GM10266 (cell line): Measurements from ENCODE around the gene AURKAIP1.

ENCODE experiments used
- DNase-seq: peaks from one replicate; pipeline ENCODE4 v3.0.0; 2012; ENCODE audit errors: extremely low spot score
- TF ChIP-seq, protein P1 (sequence below): IDR thresholded peaks from 2 replicates; pipeline ENCODE4 v1.5.1; 2012; ENCODE audit warnings: mild to moderate bottlenecking, low read depth; ENCODE audit not compliant: control insufficient read depth, insufficient read depth; ENCODE audit errors: missing control alignments

Gene AURKAIP1

DNA sequence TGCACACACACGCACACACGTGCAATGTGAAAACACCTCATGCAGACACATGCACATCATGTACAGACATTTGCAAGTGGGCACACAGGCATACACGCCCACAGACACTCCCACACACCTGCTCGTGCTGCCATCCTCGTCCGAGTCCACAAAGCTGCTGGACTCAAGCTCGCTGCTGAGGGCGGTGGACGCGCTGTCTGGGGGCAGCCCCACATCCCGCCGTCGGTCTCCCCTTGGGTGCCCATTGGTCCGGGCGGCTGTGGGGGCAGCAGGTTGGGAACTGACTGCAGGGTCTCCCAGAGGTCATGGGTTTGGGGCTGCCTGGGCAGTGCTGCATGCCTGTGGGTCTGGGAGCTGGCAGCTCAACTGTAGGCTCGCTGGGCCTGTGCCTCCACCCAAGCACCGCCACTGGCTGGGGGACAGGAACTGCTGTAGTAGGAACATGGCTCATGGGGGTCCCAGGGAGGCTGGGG lies 33.4 kb downstream of the AURKAIP1 start:
- DNase-seq, result no peak
- TF ChIP-seq, protein P1, sequence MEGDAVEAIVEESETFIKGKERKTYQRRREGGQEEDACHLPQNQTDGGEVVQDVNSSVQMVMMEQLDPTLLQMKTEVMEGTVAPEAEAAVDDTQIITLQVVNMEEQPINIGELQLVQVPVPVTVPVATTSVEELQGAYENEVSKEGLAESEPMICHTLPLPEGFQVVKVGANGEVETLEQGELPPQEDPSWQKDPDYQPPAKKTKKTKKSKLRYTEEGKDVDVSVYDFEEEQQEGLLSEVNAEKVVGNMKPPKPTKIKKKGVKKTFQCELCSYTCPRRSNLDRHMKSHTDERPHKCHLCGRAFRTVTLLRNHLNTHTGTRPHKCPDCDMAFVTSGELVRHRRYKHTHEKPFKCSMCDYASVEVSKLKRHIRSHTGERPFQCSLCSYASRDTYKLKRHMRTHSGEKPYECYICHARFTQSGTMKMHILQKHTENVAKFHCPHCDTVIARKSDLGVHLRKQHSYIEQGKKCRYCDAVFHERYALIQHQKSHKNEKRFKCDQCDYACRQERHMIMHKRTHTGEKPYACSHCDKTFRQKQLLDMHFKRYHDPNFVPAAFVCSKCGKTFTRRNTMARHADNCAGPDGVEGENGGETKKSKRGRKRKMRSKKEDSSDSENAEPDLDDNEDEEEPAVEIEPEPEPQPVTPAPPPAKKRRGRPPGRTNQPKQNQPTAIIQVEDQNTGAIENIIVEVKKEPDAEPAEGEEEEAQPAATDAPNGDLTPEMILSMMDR, result no peak

DNA sequence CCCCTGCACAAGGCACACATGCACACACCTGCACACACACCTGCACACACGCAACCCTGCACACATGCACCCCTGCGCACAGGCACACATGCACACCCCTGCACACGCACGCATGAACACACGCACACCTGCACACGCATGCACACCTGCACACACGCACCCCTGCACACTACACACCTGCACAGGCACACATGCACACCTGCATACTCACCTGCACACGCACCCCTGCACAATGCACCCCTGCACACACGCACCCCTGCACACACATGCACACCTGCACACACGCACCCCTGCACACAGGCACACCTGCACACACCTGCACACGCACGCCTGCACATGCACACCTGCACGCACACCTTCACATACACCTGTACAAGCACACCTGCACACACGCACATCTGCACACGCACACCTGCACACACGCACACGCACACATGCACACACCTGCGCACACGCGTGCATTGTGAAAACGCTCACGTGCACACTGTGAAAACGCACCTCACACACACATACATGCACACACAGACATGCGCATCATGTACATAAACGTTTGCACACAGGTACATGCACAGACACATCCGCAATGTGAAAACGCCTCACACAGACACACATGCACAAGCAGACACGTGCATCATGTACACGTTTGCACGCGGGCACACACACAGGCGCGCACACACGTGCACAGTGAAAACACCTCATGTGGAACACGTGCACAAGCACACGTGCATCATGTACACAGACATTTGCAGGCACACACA lies 34.0 kb downstream of the AURKAIP1 start:
- TF ChIP-seq, protein P1, result no peak
- no peak for DNase-seq

DNA sequence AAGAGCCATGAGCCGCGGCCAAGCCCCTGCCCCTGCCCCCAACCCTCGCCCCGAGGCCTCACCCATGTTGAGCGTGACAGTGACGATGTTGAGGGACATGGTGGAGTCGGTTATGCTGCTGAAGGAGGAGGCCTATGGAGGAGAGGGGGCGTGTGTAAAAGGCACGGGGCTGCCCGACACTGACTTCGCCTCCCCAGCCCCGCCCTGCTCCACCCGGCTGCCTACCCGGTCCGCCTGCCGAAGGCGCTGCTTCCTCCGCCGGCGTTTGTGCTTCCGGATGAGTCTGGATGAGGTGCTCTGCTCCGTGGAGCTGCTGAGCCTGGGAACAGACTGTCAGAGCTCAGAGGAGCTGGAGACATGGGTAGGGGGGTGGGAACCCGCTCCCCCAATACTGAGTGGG lies 34.8 kb downstream of the AURKAIP1 start:
- DNase-seq, result no peak
- TF ChIP-seq, protein P1, result no peak

DNA sequence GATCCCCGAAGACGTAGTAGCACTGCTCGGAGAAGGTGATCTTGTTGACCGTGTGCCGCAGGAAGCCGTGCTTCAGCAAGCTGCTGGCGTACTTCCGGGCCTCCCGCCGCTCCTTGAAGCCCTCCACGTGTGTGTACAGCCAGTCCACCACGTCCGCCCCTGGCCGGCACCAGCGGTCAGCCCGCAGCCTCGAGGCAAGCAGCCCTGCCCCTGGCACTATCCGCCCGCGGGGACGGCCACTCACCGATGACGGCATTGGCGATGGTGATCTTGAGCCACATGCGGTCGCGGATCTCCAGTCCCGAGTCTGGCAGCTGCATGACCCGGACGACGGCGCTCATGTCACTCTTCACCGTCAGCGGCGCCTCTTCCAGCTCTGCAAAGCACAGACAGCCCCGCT lies 36.7 kb downstream of the AURKAIP1 start:
- TF ChIP-seq, protein P1, result no peak

DNA sequence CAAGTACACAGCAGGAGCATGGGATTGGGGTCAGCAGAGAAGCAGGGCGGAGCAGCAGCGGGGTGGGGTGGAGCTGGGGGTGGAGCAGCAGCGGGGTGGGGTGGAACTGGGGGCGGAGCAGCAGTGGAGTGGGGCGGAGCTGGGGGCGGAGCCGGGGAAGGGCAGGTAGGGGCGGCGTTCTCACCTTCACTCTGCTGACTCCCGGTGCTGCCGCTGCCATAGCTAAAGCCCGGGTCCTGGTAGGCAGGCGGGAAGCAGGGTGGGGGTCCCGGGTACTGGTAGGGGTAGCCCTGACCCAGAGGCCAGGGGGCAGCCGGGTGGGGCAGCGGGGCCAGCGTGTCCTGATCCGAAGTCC lies 37.2 kb downstream of the AURKAIP1 start:
- TF ChIP-seq, protein P1, result no peak
- peak; percentile 87 for DNase-seq

More for the DNA sequence above, 36.7 kb downstream of the AURKAIP1 start:
- DNase-seq, result no peak

DNA sequence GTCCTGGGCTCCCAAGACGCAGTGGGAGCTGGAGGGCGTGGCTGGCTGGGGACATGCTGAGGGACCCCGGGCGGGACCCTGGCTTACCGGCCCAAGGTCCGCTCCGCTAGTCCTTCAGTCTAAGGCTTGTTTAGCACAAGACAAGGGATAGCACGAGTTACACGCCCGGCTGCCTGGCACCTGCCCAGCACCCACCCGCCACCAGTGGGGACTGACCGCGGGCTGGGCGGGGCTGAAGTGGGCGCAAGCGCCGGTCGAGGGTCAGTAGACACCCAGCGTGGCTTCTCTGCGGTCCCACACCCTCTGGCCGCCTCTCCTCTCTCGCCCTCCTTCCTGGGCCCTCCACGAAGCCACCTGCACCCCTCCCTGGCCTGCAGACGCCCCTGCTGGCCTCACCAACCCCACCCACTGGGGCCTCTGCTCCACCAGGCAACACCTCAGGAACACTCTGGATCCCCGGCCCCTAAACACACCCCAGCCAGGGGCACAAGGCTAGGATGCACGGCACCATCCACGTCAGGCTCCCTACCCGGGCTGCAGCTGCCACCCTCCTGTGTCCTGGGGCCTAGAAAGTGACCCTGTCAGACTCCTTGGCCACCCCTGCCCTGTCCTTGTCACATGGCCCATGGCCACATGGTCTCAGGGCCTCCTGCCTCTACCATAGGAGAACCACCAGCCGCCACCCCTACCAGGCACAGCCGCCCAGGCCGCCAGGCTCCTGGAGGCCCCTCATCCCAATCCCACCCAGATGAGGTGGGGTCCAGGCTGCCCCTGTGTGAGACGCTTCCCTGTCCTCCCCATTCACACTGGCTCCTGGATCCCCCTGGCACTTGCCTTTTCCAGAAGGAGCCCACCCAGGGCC lies 37.8 kb downstream of the AURKAIP1 start:
- TF ChIP-seq, protein P1, result no peak
- no peak for DNase-seq
